GM12878 (cell line): ENCODE data around the gene MCEE. TPM values are rescaled to one million over a fixed set of nuclear protein-coding genes. Genes with fewer than 3 reads are reported as not detected.

Experiments used
- ATAC-seq: fragments of 200-7000 bp; cut with Tn5 transposase; 3 replicates; pipeline ENCODE4 v1.9.1; 2020; ENCODE audit warnings: mild to moderate bottlenecking, moderate library complexity
- BruUV-seq: library from RNA; stranded (reverse); fragments of 400-500 nt; replicated peaks from 2 replicates; lab custom pipeline; 2021; lab: Mats Ljungman, UMichigan
- CTCF ChIA-PET: fragments of 300-600 bp; sonication (Branson Sonifier 250); formaldehyde crosslinking; extraction: SDS; loops from one replicate; lab custom pipeline; 2021; ENCODE audit warnings: inconsistent platforms; lab: Yijun Ruan, JAX
- POLR2A ChIA-PET: fragments of 350-600 bp; formaldehyde crosslinking; extraction: SDS; loops from one replicate; lab custom pipeline; 2021; ENCODE audit warnings: inconsistent platforms; lab: Charles Lee
- RAD21 ChIA-PET: fragments of 300-600 bp; sonication (Branson Sonifier 250); formaldehyde crosslinking; loops from one replicate; lab custom pipeline; 2023; ENCODE audit warnings: antibody characterized with exemption; ENCODE audit not compliant: unreplicated experiment; lab: Charles Lee
- SMC1A ChIA-PET: fragments of 300-600 bp; sonication (Branson Sonifier 250); formaldehyde crosslinking; loops from one replicate; lab custom pipeline; 2023; ENCODE audit not compliant: unreplicated experiment, uncharacterized antibody; lab: Charles Lee
- DNase-seq: peaks from one replicate; pipeline ENCODE4 v3.0.0-alpha.2; 2011; ENCODE audit warnings: low read depth, low spot score
- FAIRE-seq: peaks from 3 replicates; lab custom pipeline; 2011; peaks lifted over from hg19 to GRCh38; lab: Jason Lieb, UNC
- H2AFZ ChIP-seq: 2 replicates; pipeline ENCODE4 v1.6.0; 2011; ENCODE audit warnings: low read depth, low read length, control low read depth; ENCODE audit not compliant: control insufficient read depth
- H3K27ac ChIP-seq: 2 replicates; pipeline ENCODE4 v1.5.1; 2011; ENCODE audit warnings: control low read depth; ENCODE audit not compliant: control insufficient read depth, insufficient read depth
- H3K27me3 ChIP-seq, 2 experiments: replicated peaks in 1 of 2; 2 replicates each; pipeline versions ENCODE4 v1.6.0 to v1.6.1; 2011; ENCODE audit warnings: low read length in 1 of 2; ENCODE audit not compliant: control insufficient read depth in 2 of 2, insufficient read depth in 2 of 2
- H3K36me3 ChIP-seq, 2 experiments: 2 replicates each; pipeline ENCODE4 v1.5.1; 2011; ENCODE audit warnings: low read length in 1 of 2; ENCODE audit not compliant: control insufficient read depth in 2 of 2, insufficient read depth in 2 of 2
- H3K4me1 ChIP-seq: 2 replicates; pipeline ENCODE4 v1.6.1; 2011; ENCODE audit warnings: mild to moderate bottlenecking, low read length, moderate library complexity, mixed read lengths; ENCODE audit not compliant: control insufficient read depth, insufficient read depth
- H3K4me2 ChIP-seq: 2 replicates; pipeline ENCODE4 v1.6.0; 2011; ENCODE audit warnings: control low read depth; ENCODE audit not compliant: control insufficient read depth, insufficient read depth
- H3K4me3 ChIP-seq: fragments of 200-600 bp; sonication (generic); 2 replicates; pipeline ENCODE4 v1.5.1; 2016
- H3K79me2 ChIP-seq: 2 replicates; pipeline ENCODE4 v1.6.0; 2011; ENCODE audit warnings: low read length; ENCODE audit not compliant: control insufficient read depth, insufficient read depth
- H3K9ac ChIP-seq: 2 replicates; pipeline ENCODE4 v1.8.0; 2011; ENCODE audit warnings: low read length, control low read depth, mixed read lengths; ENCODE audit not compliant: control insufficient read depth, insufficient read depth
- H3K9me3 ChIP-seq: replicated peaks from 3 replicates; pipeline ENCODE4 v1.5.1; 2011; ENCODE audit warnings: mild to moderate bottlenecking, low read length; ENCODE audit not compliant: control insufficient read depth, insufficient read depth
- H4K20me1 ChIP-seq: 2 replicates; pipeline ENCODE4 v1.6.0; 2011; ENCODE audit not compliant: control insufficient read depth, insufficient read depth
- BRCA1 ChIP-seq: IDR thresholded peaks from 2 replicates; pipeline ENCODE4 v1.6.1; 2011; ENCODE audit warnings: low read depth, low read length, improper control_type of control experiment
- CBX5 ChIP-seq: sonication (generic); IDR thresholded peaks from 2 replicates; pipeline ENCODE4 v1.6.1; 2016; ENCODE audit warnings: low read depth, moderate library complexity, mild to moderate bottlenecking, inconsistent platforms
- ELK1 ChIP-seq: IDR thresholded peaks from 2 replicates; pipeline ENCODE4 v1.6.1; 2012; ENCODE audit warnings: low read depth, low read length, improper control_type of control experiment
- GABPA ChIP-seq: IDR thresholded peaks from 2 replicates; pipeline ENCODE4 v1.6.1; 2014; ENCODE audit warnings: antibody characterized with exemption, low read depth, mild to moderate bottlenecking, inconsistent platforms
- HDAC2 ChIP-seq: fragments of 200-600 bp; sonication (generic); IDR thresholded peaks from 2 replicates; pipeline ENCODE4 v1.6.1; 2017
- JUNB ChIP-seq: IDR thresholded peaks from 2 replicates; pipeline ENCODE4 v1.6.1; 2016; ENCODE audit warnings: antibody characterized with exemption, mild to moderate bottlenecking
- MAX ChIP-seq: IDR thresholded peaks from 2 replicates; pipeline ENCODE4 v1.6.1; 2012; ENCODE audit warnings: low read depth, low read length, improper control_type of control experiment
- MLLT1 ChIP-seq: fragments of 450-650 bp; IDR thresholded peaks from 2 replicates; pipeline ENCODE4 v1.6.1; 2016; ENCODE audit warnings: mild to moderate bottlenecking
- NFIC ChIP-seq: IDR thresholded peaks from 2 replicates; pipeline ENCODE4 v1.6.1; 2012; ENCODE audit warnings: low read depth, mild to moderate bottlenecking, inconsistent platforms, low read length, moderate library complexity
- NFXL1 ChIP-seq: fragments of 450-650 bp; IDR thresholded peaks from 2 replicates; pipeline ENCODE4 v1.6.1; 2017; ENCODE audit warnings: antibody characterized with exemption, mild to moderate bottlenecking, borderline replicate concordance
- NFYB ChIP-seq: IDR thresholded peaks from 2 replicates; pipeline ENCODE4 v1.6.1; 2011; ENCODE audit warnings: low read depth, mild to moderate bottlenecking, low read length, improper control_type of control experiment, moderate library complexity; ENCODE audit not compliant: insufficient read depth
- RAD51 ChIP-seq: fragments of 450-650 bp; IDR thresholded peaks from 2 replicates; pipeline ENCODE4 v1.6.1; 2016; ENCODE audit warnings: moderate library complexity, mild to moderate bottlenecking, inconsistent platforms
- RB1 ChIP-seq: fragments of 450-650 bp; formaldehyde crosslinking; IDR thresholded peaks from 2 replicates; pipeline ENCODE4 v1.6.1; 2017; ENCODE audit warnings: mild to moderate bottlenecking, borderline replicate concordance
- RBBP5 ChIP-seq: fragments of 200-600 bp; sonication (generic); conservative IDR thresholded peaks from 2 replicates; pipeline ENCODE4 v1.6.1; 2016
- RFX5 ChIP-seq: IDR thresholded peaks from 2 replicates; pipeline ENCODE4 v1.6.1; 2011; ENCODE audit warnings: low read depth, low read length, improper control_type of control experiment
- SPI1 ChIP-seq: IDR thresholded peaks from 2 replicates; pipeline ENCODE4 v1.6.1; 2011; ENCODE audit warnings: low read depth, mild to moderate bottlenecking, low read length, moderate library complexity, borderline replicate concordance; ENCODE audit not compliant: insufficient read depth
- WRNIP1 ChIP-seq: IDR thresholded peaks from 2 replicates; pipeline ENCODE4 v1.6.1; 2011; ENCODE audit warnings: low read depth, low read length, improper control_type of control experiment, borderline replicate concordance
- ZNF217 ChIP-seq: fragments of 450-650 bp; IDR thresholded peaks from 2 replicates; pipeline ENCODE4 v1.6.1; 2017; ENCODE audit warnings: antibody characterized with exemption, mild to moderate bottlenecking
- ZNF24 ChIP-seq: fragments of 450-650 bp; IDR thresholded peaks from 2 replicates; pipeline ENCODE4 v1.6.1; 2017; ENCODE audit warnings: antibody characterized with exemption, mild to moderate bottlenecking
- WGBS: methylation state at CpG from one replicate; pipeline ENCODE4 v1.1.6; 2016; ENCODE audit warnings: low lambda C conversion rate; ENCODE audit not compliant: insufficient replicate concordance, insufficient coverage; ENCODE audit errors: missing lambda C conversion rate; 5-methylcytosine and 5-hydroxymethylcytosine counted together
- in situ Hi-C: fragments of 300-500 bp; cut with MboI; formaldehyde crosslinking; loops from 9 replicates; pipeline ENCODE4 v1.14.3; 2018; ENCODE audit warnings: mixed read lengths
- intact Hi-C: fragments of 100-400 bp; cut with micrococcal nuclease; formaldehyde crosslinking; loops from one replicate; pipeline ENCODE4 v1.14.2; 2022; ENCODE audit not compliant: unreplicated experiment
- polyA plus RNA-seq, 11 experiments: library from polyadenylated mRNA; depleted of rRNA in 4 of 11; unstranded in 6 of 11; stranded (reverse) in 5 of 11; fragments of >200 nt; fragmentation: Nextera tagmentation in 4 of 11; fragmentation: Illumina TruSeq in 1 of 11; extraction: Ambion mirVana in 4 of 11; extraction: Trizol in 1 of 11; gene quantifications; 1 replicate in 1 of 11; 2 replicates in 10 of 11; pipeline versions ENCODE4 v1.2.1 to v1.2.3, GENCODE V29; 2011 to 2016; ENCODE audit warnings: inconsistent platforms in 2 of 11, missing spikeins in 2 of 11, low read depth in 1 of 11
- total RNA-seq, 4 experiments: library from RNA; depleted of rRNA in 3 of 4; stranded (reverse); fragments of >200 nt in 3 of 4; fragmentation: Illumina TruSeq in 1 of 4; extraction: Trizol in 1 of 4; gene quantifications; 2 replicates each; pipeline versions ENCODE4 v1.2.1 to v1.2.3, GENCODE V29; 2013 to 2021

Gene MCEE
- total and polyA plus RNA-seq, 10 of the 15 experiments (the other 5 are each of a cell fraction or from before 2014, with no cell fraction given): 17.3 to 63.4 (median 20.9) TPM

GRCh38 chr2:71064754-71065621 is 65.0 kb downstream of the MCEE start:
- Histone ChIP-seq H3K27ac (peak overlapping the region; percentile 90), H3K27me3 (no peaks in the 10 kb centered on the region), H2AFZ (peak overlapping the region; percentile 25; the same call in 1 of the 2 replicates), H4K20me1 (no peaks in the 10 kb centered on the region), H3K4me2 (peak overlapping the region; percentile 96), H3K4me1 (peaks cover 44% of the 10 kb centered on the region), H3K4me3 (peak overlapping the region; percentile 48), H3K9me3 (no peaks in the 10 kb centered on the region), H3K36me3 (no peaks in the 10 kb centered on the region), H3K79me2 (peaks cover 33% of the 10 kb centered on the region), H3K9ac (peak overlapping the region; percentile 79)
- ATAC-seq (peak; percentile 55), FAIRE-seq (peak; percentile 41), DNase-seq (peak; percentile 80)
- RAD21 ChIA-PET: interaction anchor here (2.4 kb wide), 1 partner anchor 66 kb away, joined by 7 read pairs; the partner anchor contains the start of genes MCEE and MPHOSPH10
- SMC1A ChIA-PET: interaction anchor here (0.9 to 2.1 kb wide), 6 partner anchors 7 to 66 kb away, joined by 3 to 7 read pairs (median 4); partner anchors contain the start of gene MPHOSPH10
- 19% methylated on average over 7 of the region's 7 CpGs for WGBS
- in situ Hi-C loops (loop anchor here (10.0 kb wide), 1 partner anchor 770 kb away; the partner anchor contains the start of gene SNRPG), intact Hi-C loops (loop anchor here (2.0 to 10.0 kb wide), 4 partner anchors 66 to 960 kb away; partner anchors contain the start of genes MCEE and MPHOSPH10)
- POLR2A ChIA-PET: interaction anchor here (8.3 kb wide), 1 partner anchor 65 kb away, joined by 62 read pairs; the partner anchor contains the start of genes MCEE and MPHOSPH10
- no TSS peak for BruUV-seq
- CTCF ChIA-PET: interaction anchor here (0.6 to 4.2 kb wide), 4 partner anchors 15 to 268 kb away, joined by 3 to 27 read pairs (median 4); partner anchors contain the start of gene ZNF638
- TF ChIP-seq WRNIP1 (no peak), NFIC (no peak), GABPA (no peak), JUNB (peak; percentile 60), CBX5 (no peak), SPI1 (peak; percentile 93), RAD51 (no peak), RB1 (no peak), RFX5 (no peak), RBBP5 (no peak), MAX (0 out of 2 replicates have a peak, but pooled peaks have one; percentile 15), NFXL1 (no peak), HDAC2 (no peak), NFYB (no peak), BRCA1 (no peak), ELK1 (no peak), ZNF24 (no peak; the same call in 1 of the 2 replicates), ZNF217 (peak; percentile 41; the same call in 1 of the 2 replicates), MLLT1 (peak; percentile 94)
